CD8-positive, alpha-beta memory T cell (primary cell): ENCODE measurements around the gene TBC1D17. TPM values are rescaled to one million over a fixed set of nuclear protein-coding genes. Genes with fewer than 3 reads are reported as not detected.

Experiments
- CTCF ChIA-PET: fragments of 350-600 bp; sonication (Branson Sonifier 250); formaldehyde crosslinking; loops from one replicate; lab custom pipeline; 2021; ENCODE audit warnings: antibody characterized with exemption; lab: Charles Lee
- POLR2A ChIA-PET: fragments of 350-600 bp; sonication (Branson Sonifier 250); formaldehyde crosslinking; loops from one replicate; lab custom pipeline; 2021; ENCODE audit warnings: antibody characterized with exemption; lab: Charles Lee
- DNase-seq, 5 donors: peaks; one replicate each; pipeline versions ENCODE4 v3.0.0 to v3.0.0-alpha.2; 2020 to 2022; ENCODE audit warnings: mixed read lengths in 1 of 5
- H3K27ac ChIP-seq: one replicate; pipeline ENCODE4 v1.7.0; 2013; ENCODE audit warnings: low read depth, mild to moderate bottlenecking, low read length, moderate library complexity
- H3K27me3 ChIP-seq: 2 replicates; pipeline ENCODE4 v1.7.0; 2013; ENCODE audit warnings: low read length, mild to moderate bottlenecking; ENCODE audit not compliant: insufficient read depth, poor library complexity, severe bottlenecking
- H3K36me3 ChIP-seq: 2 replicates; pipeline ENCODE4 v1.7.0; 2013; ENCODE audit warnings: mild to moderate bottlenecking, low read length, moderate library complexity; ENCODE audit not compliant: insufficient read depth
- H3K4me1 ChIP-seq: 2 replicates; pipeline ENCODE4 v1.7.0; 2013; ENCODE audit warnings: mild to moderate bottlenecking, low read length, moderate library complexity; ENCODE audit not compliant: insufficient read depth
- H3K4me3 ChIP-seq: 2 replicates; pipeline ENCODE4 v1.7.0; 2013; ENCODE audit warnings: mild to moderate bottlenecking, low read length
- H3K9me3 ChIP-seq: 2 replicates; pipeline ENCODE4 v1.7.0; 2013; ENCODE audit warnings: mild to moderate bottlenecking, low read length
- H3K27ac Mint-ChIP-seq, 8 donors: one replicate each; pipeline ENCODE4 v1.8.0; 2020 to 2021; ENCODE audit warnings: mixed read lengths in 8 of 8, mild to moderate bottlenecking in 6 of 8, inconsistent platforms in 3 of 8, moderate library complexity in 3 of 8
- H3K27me3 Mint-ChIP-seq, 2 donors: one replicate each; pipeline ENCODE4 v1.8.0; 2020 to 2021; ENCODE audit warnings: mixed read lengths in 2 of 2, mild to moderate bottlenecking in 1 of 2, moderate library complexity in 1 of 2
- H3K36me3 Mint-ChIP-seq, 3 donors: one replicate each; pipeline ENCODE4 v1.8.0; 2020 to 2021; ENCODE audit warnings: mixed read lengths in 3 of 3, inconsistent platforms in 1 of 3, mild to moderate bottlenecking in 1 of 3
- H3K4me1 Mint-ChIP-seq, 3 donors: one replicate each; pipeline ENCODE4 v1.8.0; 2020 to 2021; ENCODE audit warnings: mixed read lengths in 3 of 3, inconsistent platforms in 1 of 3, mild to moderate bottlenecking in 1 of 3
- H3K4me3 Mint-ChIP-seq, 7 donors: one replicate each; pipeline ENCODE4 v1.8.0; 2020 to 2021; ENCODE audit warnings: mixed read lengths in 7 of 7, mild to moderate bottlenecking in 6 of 7, moderate library complexity in 4 of 7, inconsistent platforms in 2 of 7
- H3K9me3 Mint-ChIP-seq, 5 donors: one replicate each; pipeline ENCODE4 v1.8.0; 2020 to 2022; ENCODE audit warnings: mixed read lengths in 5 of 5, mild to moderate bottlenecking in 3 of 5, moderate library complexity in 2 of 5, inconsistent platforms in 1 of 5
- polyA plus RNA-seq: library from polyadenylated mRNA; unstranded; fragments of 300-500 nt; fragmentation: Illumina TruSeq; gene quantifications from one replicate; pipeline ENCODE4 v1.2.3, GENCODE V29; 2021
- total RNA-seq, 2 experiments: library from RNA; stranded (reverse); gene quantifications; one replicate each; pipeline ENCODE4 v1.2.3, GENCODE V29; 2021

Gene TBC1D17
- total and polyA plus RNA-seq, 3 experiments from 2014 or later = 16.8 to 33.5 (median 31.7) TPM

DNA sequence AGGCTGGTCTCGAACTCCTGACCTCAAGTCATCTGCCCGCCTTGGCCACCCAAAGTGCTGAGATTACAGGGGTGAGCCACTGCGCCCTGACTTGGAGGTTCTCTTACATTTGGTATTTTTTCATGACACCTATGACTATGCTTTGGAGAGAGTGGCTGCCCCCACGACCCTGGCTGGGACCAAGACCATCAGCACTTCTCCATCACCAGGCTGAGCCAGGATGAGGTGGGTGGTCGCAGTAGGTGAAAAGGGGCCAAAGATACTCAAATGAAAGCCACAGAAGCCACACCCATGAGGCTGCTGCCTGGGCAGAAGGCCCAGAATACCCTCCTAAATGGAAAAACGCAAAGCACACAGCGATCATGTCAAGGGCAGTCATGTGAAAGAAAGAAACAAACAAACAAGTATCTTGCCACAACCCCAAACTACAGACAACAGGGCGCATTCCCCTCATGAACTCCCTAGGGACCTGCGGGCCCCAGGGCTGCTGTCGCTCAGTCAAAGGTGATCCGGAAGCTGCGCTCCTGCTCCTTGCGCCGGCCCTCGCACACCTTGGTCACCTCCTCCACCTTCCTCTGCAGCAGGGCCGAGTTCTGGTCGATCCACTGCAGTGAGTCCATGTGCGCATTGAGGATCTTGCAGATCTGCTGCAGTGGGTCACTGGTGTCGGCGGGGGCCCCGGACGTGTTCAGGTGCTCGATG is 30.4 kb downstream of the TBC1D17 start:
- Mint-ChIP-seq H3K27me3 (no peaks in the 10 kb centered on the region), H3K27ac (peak overlapping the region in 2 of 8 donors; percentile 23 to 58), H3K4me3 (no peak overlapping the region), H3K9me3 (no peaks in the 10 kb centered on the region), H3K36me3 (peaks cover 0 to 57% (median 3%) of the 10 kb centered on the region in 3 donors), H3K4me1 (peaks cover 13 to 20% (median 16%) of the 10 kb centered on the region in 3 donors)
- Histone ChIP-seq H3K4me1 (peaks cover 10% of the 10 kb centered on the region), H3K36me3 (peaks cover 4% of the 10 kb centered on the region), H3K27me3 (no peaks in the 10 kb centered on the region), H3K27ac (no peak overlapping the region), H3K9me3 (no peaks in the 10 kb centered on the region), H3K4me3 (no peak overlapping the region)
- ChIA-PET CTCF (interaction anchor here (1.7 kb wide), 1 partner anchor 9 kb away, joined by 4 read pairs; no protein-coding TSS in a partner anchor), POLR2A (no interaction called here)
- DNase-seq = no peak

- H3K36me3 ChIP-seq = peaks cover 10% of the 10 kb centered on the region
- peaks cover 0 to 65% (median 8%) of the 10 kb centered on the region in 3 donors for H3K36me3 Mint-ChIP-seq
- no peaks in the 10 kb centered on the region for H3K27me3 ChIP-seq
- H3K4me3 ChIP-seq = no peak overlapping the region
- ChIA-PET CTCF (interaction anchor here (1.7 kb wide), 1 partner anchor 9 kb away, joined by 4 read pairs; no protein-coding TSS in a partner anchor), POLR2A (interaction anchor here (1.2 kb wide), 1 partner anchor 15 kb away, joined by 3 read pairs; no protein-coding TSS in a partner anchor)
- peaks cover 10% of the 10 kb centered on the region for H3K4me1 ChIP-seq
- H3K9me3 Mint-ChIP-seq = no peaks in the 10 kb centered on the region
- H3K9me3 ChIP-seq = no peaks in the 10 kb centered on the region
- H3K4me3 Mint-ChIP-seq = no peak overlapping the region
- DNase-seq = no peak
- H3K27me3 Mint-ChIP-seq = no peaks in the 10 kb centered on the region
- no peak overlapping the region for H3K27ac ChIP-seq
- H3K27ac Mint-ChIP-seq = no peak overlapping the region
- H3K4me1 Mint-ChIP-seq = peaks cover 13 to 23% (median 20%) of the 10 kb centered on the region in 3 donors
Observed at GRCh38 chr19:49908480-49909420, 31.2 kb downstream of the TBC1D17 start.

- Histone ChIP-seq H3K27me3 (no peaks in the 10 kb centered on the region), H3K27ac (no peak overlapping the region), H3K36me3 (peaks cover 10% of the 10 kb centered on the region), H3K4me3 (no peak overlapping the region), H3K9me3 (no peaks in the 10 kb centered on the region), H3K4me1 (peaks cover 10% of the 10 kb centered on the region)
- H3K4me1 Mint-ChIP-seq = peaks cover 15 to 24% (median 23%) of the 10 kb centered on the region in 3 donors
- no peaks in the 10 kb centered on the region for H3K27me3 Mint-ChIP-seq
- no peak for DNase-seq
- ChIA-PET CTCF (interaction anchor here (0.6 kb wide), 1 partner anchor 20 kb away, joined by 3 read pairs; no protein-coding TSS in a partner anchor), POLR2A (no interaction called here)
- H3K36me3 Mint-ChIP-seq = peaks cover 0 to 78% (median 11%) of the 10 kb centered on the region in 3 donors
- no peaks in the 10 kb centered on the region for H3K9me3 Mint-ChIP-seq
- H3K27ac Mint-ChIP-seq = peak overlapping the region in 2 of 8 donors; percentile 29 to 97
- H3K4me3 Mint-ChIP-seq = no peak overlapping the region
Observed at GRCh38 chr19:49910179-49910578, 32.7 kb downstream of the TBC1D17 start.

DNA sequence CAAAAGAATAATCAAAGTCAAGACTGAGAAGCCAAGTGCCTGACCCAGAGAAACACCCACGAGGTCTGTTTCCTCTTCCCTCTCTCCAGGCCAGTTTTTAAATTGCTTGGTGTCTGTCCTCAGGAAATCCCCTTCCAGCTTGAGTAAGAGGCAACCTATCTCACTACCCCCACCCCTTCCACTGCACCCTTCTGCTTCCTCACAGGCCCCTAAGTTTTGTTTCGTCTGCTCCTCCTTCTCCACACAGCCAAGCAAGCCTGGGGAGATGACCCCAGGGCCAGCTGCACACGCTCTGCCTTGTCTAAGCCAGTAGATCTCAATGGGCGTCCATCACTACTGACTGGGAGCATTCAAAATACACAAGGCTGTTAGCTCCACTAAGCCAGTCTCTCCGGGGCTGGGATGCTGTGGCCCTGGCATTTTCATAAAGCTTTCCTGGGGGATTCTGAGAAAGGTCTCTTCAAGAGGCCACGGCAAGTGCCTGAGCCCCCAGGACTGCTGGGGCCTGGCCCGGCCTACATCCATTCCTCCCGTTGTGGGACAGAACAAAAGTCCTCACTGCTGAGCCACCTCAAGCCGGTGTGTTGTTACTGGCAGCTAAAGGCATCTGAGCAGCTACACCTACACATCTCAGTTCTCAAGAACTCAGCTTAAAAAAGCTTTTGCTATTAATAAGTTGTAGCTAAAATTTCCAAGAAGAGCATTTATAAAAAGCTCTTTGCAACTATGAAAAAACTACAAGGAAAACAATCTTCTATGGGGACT is 34.1 kb downstream of the TBC1D17 start:
- Histone ChIP-seq H3K9me3 (no peaks in the 10 kb centered on the region), H3K36me3 (peaks cover 16% of the 10 kb centered on the region), H3K4me1 (peaks cover 10% of the 10 kb centered on the region), H3K27me3 (no peaks in the 10 kb centered on the region), H3K4me3 (no peak overlapping the region), H3K27ac (no peak overlapping the region)
- POLR2A ChIA-PET = interaction anchor here (0.6 kb wide), 2 partner anchors 235 to 384 kb away, joined by 7 to 8 read pairs; partner anchors contain the start of gene RCN3
- Mint-ChIP-seq H3K27ac (peak overlapping the region; percentile 7 to 97 (median 87)), H3K36me3 (peaks cover 0 to 80% (median 12%) of the 10 kb centered on the region in 3 donors), H3K4me3 (no peak overlapping the region), H3K27me3 (no peaks in the 10 kb centered on the region), H3K4me1 (peaks cover 18 to 27% (median 26%) of the 10 kb centered on the region in 3 donors), H3K9me3 (no peaks in the 10 kb centered on the region)
- CTCF ChIA-PET = interaction anchor here (0.8 kb wide), 1 partner anchor 27 kb away, joined by 3 read pairs; no protein-coding TSS in a partner anchor
- no peak for DNase-seq

DNA sequence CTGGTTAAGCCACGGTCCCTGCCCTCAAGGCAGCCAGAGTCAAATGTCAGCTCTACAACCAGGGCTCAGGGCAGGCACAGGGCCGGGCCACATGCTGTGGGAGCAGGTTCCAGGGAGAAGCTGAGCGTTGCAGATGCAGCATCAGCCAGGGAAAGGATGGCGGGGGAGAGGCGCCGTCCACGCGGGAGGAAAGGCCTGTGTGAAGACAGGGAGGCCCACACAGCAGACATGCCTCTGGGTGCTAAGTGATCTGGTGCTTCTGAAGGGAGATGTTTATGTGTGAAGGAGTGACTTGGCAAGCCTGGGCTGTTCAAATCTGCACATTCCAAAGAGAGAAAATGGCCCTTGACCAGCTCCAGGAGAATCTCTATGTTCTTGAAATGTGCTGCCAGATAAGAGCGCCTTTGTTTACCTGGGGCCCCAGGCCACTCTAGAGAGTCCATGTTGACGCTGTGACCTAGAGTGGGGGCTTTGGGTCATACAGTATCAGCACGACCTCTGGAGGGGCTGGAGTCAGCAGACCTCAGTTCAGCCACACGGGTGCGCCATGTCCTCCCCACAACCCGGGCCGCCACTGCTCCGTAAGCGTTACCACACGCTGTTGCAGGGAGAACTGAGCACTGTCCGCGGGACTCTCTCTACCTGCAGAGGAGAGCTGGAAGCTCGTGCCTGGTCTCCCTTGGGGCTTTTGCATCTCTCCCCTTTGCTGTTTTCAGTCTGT is 35.6 kb downstream of the TBC1D17 start:
- H3K27ac Mint-ChIP-seq = peak overlapping the region in 5 of 8 donors; percentile 27 to 79 (median 58)
- no peaks in the 10 kb centered on the region for H3K27me3 Mint-ChIP-seq
- CTCF ChIA-PET = interaction anchor here (1.0 kb wide), 1 partner anchor 16 kb away, joined by 3 read pairs; the partner anchor contains the start of genes ATF5 and NUP62
- no peak for DNase-seq
- Histone ChIP-seq H3K4me3 (no peak overlapping the region), H3K27ac (no peak overlapping the region), H3K4me1 (peaks cover 10% of the 10 kb centered on the region), H3K36me3 (peaks cover 17% of the 10 kb centered on the region), H3K9me3 (no peaks in the 10 kb centered on the region), H3K27me3 (no peaks in the 10 kb centered on the region)
- POLR2A ChIA-PET = no interaction called here
- H3K4me1 Mint-ChIP-seq = peaks cover 17 to 35% (median 32%) of the 10 kb centered on the region in 3 donors
- H3K4me3 Mint-ChIP-seq = no peak overlapping the region
- H3K36me3 Mint-ChIP-seq = peaks cover 0 to 81% (median 11%) of the 10 kb centered on the region in 3 donors
- H3K9me3 Mint-ChIP-seq = no peaks in the 10 kb centered on the region

GRCh38 chr19:49913720-49914119 is 36.2 kb downstream of the TBC1D17 start:
- Histone ChIP-seq H3K4me3 (no peak overlapping the region), H3K9me3 (no peaks in the 10 kb centered on the region), H3K36me3 (peaks cover 20% of the 10 kb centered on the region), H3K27me3 (no peaks in the 10 kb centered on the region), H3K4me1 (peaks cover 10% of the 10 kb centered on the region), H3K27ac (no peak overlapping the region)
- Mint-ChIP-seq H3K27me3 (no peaks in the 10 kb centered on the region), H3K9me3 (no peaks in the 10 kb centered on the region), H3K4me1 (peaks cover 19 to 36% (median 35%) of the 10 kb centered on the region in 3 donors), H3K4me3 (no peak overlapping the region), H3K27ac (peak overlapping the region in 5 of 8 donors; percentile 57 to 88 (median 78)), H3K36me3 (peaks cover 0 to 80% (median 11%) of the 10 kb centered on the region in 3 donors)
- ChIA-PET POLR2A (no interaction called here), CTCF (interaction anchor here (0.9 to 1.0 kb wide), 2 partner anchors 11 to 15 kb away, joined by 3 to 4 read pairs; partner anchors contain the start of genes ATF5 and NUP62)
- no peak for DNase-seq

GRCh38 chr19:49915271-49915670 is 37.8 kb downstream of the TBC1D17 start:
- ChIA-PET POLR2A (no interaction called here), CTCF (no interaction called here)
- no peak for DNase-seq
- no peaks in the 10 kb centered on the region for H3K9me3 Mint-ChIP-seq
- Histone ChIP-seq H3K27ac (no peak overlapping the region), H3K9me3 (no peaks in the 10 kb centered on the region), H3K4me3 (no peak overlapping the region), H3K27me3 (no peaks in the 10 kb centered on the region), H3K36me3 (peaks cover 18% of the 10 kb centered on the region), H3K4me1 (peaks cover 10% of the 10 kb centered on the region)
- H3K27me3 Mint-ChIP-seq = no peaks in the 10 kb centered on the region
- peaks cover 24 to 45% (median 40%) of the 10 kb centered on the region in 3 donors for H3K4me1 Mint-ChIP-seq
- peak overlapping the region in 6 of 8 donors; percentile 14 to 76 (median 58) for H3K27ac Mint-ChIP-seq
- peaks cover 0 to 76% (median 15%) of the 10 kb centered on the region in 3 donors for H3K36me3 Mint-ChIP-seq
- no peak overlapping the region for H3K4me3 Mint-ChIP-seq
